GM12875 (cell line): Measurements from ENCODE around the gene SLC17A3.

Experiments used
- H3K4me3 ChIP-seq: one replicate; pipeline ENCODE4 v1.5.1; 2011; ENCODE audit warnings: low read depth, low read length, control low read depth
- CTCF ChIP-seq: IDR thresholded peaks from 2 replicates; pipeline ENCODE4 v1.5.1; 2011; ENCODE audit warnings: low read depth, mild to moderate bottlenecking, control low read depth, inconsistent platforms, low read length, moderate library complexity, borderline replicate concordance; ENCODE audit not compliant: insufficient read depth

Gene SLC17A3

GRCh38 chr6:25874118-25874517, at the start of gene SLC17A3:
SLC17A3 (minus strand) TSS chr6:25874243; CDS start chr6:25868387, 5,856 bp downstream.
- TF ChIP-seq CTCF: no peak
- no peak within 1 kb of the TSS for H3K4me3 ChIP-seq

GRCh38 chr6:25922301-25922700, 48.3 kb upstream of the SLC17A3 start:
- no peak overlapping the region for H3K4me3 ChIP-seq
- no peak for TF ChIP-seq CTCF

GRCh38 chr6:25921525-25922203, 47.6 kb upstream of the SLC17A3 start:
- TF ChIP-seq CTCF: no peak

GRCh38 chr6:25919657-25920056, 45.6 kb upstream of the SLC17A3 start:
- no peak for TF ChIP-seq CTCF
- no peak overlapping the region for H3K4me3 ChIP-seq

More at GRCh38 chr6:25921525-25922203, 47.6 kb upstream of the SLC17A3 start:
- H3K4me3 ChIP-seq: no peak overlapping the region

- no peak overlapping the region for H3K4me3 ChIP-seq
- no peak for TF ChIP-seq CTCF
Measured at GRCh38 chr6:25918083-25918683, 44.1 kb upstream of the SLC17A3 start.

GRCh38 chr6:25916789-25917490, 42.9 kb upstream of the SLC17A3 start:
- H3K4me3 ChIP-seq: no peak overlapping the region
- no peak for TF ChIP-seq CTCF
